Lower leg skin (tissue), 3 donors: ENCODE results near the gene HOXC9.

ENCODE experiments used
- CTCF ChIP-seq, 3 donors: fragments of 450-650 bp; IDR thresholded peaks; one replicate each; pipeline ENCODE4 v1.5.1; 2016; ENCODE audit warnings: antibody characterized with exemption in 3 of 3, mild to moderate bottlenecking in 3 of 3, moderate library complexity in 2 of 3
- POLR2A ChIP-seq, 2 donors: fragments of 450-650 bp; IDR thresholded peaks; one replicate each; pipeline ENCODE4 v1.6.1; 2016 to 2017; ENCODE audit warnings: antibody characterized with exemption in 2 of 2, mild to moderate bottlenecking in 1 of 2, moderate library complexity in 1 of 2

DNA sequence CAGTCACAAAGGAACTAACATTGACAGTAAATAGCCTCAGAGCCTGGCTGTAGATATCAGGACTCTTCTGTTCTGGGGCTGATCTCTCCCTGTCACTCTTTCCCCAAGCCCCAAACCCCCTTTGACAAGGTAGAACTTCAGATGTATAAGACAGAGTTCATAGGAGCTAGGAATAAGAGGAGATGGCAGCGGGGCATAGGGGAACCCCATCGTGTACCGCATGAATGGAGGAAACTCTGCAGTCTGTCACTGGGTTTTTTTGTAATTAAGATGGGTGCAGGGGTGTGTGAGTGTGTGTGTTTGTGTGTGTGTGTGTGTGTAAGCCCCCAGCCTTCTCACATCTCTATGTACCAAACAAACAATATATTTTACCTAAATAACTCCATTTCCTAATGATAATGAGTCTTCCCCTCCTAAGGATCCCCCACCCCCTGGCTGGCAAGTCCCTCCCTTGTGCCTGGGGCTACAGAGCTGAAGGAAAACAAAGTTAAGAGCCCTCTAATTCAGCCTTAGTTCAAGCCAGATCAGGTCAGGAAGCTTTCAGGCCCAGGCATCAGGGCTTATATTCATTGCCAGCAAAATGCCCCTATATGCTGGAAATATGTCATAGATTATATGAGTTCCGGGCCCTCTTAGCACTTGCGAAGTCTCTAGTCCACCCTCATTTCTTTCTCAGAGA, 44.6 kb downstream of the HOXC9 start:
- TF ChIP-seq CTCF (IDR thresholded peaks at IDR 0.05) (no peak), POLR2A (IDR thresholded peaks at IDR 0.05) (no peak)
